ENCODE measurements around the gene CELF2. TPM values are rescaled to one million over a fixed set of nuclear protein-coding genes. Genes with fewer than 3 reads are reported as not detected.

The CELF2 gene
- total and polyA plus RNA-seq, 7 donors = 6.0 to 83.1 (median 48.9) TPM

GRCh38 chr10:11204351-11204942 is 186.8 kb downstream of the CELF2 start:
- H3K4me1 ChIP-seq = peaks cover 0 to 13% (median 4%) of the 10 kb centered on the region in 4 donors
- 76 to 81% methylated on average over 19 of the region's 19 CpGs for WGBS, 2 donors
- H3K27me3 ChIP-seq = no peaks in the 10 kb centered on the region
- no peak for TF ChIP-seq POLR2A (IDR thresholded peaks at IDR 0.05)
- TF ChIP-seq POLR2AphosphoS5 (IDR thresholded peaks at IDR 0.05) = no peak
- TF ChIP-seq, protein P1, sequence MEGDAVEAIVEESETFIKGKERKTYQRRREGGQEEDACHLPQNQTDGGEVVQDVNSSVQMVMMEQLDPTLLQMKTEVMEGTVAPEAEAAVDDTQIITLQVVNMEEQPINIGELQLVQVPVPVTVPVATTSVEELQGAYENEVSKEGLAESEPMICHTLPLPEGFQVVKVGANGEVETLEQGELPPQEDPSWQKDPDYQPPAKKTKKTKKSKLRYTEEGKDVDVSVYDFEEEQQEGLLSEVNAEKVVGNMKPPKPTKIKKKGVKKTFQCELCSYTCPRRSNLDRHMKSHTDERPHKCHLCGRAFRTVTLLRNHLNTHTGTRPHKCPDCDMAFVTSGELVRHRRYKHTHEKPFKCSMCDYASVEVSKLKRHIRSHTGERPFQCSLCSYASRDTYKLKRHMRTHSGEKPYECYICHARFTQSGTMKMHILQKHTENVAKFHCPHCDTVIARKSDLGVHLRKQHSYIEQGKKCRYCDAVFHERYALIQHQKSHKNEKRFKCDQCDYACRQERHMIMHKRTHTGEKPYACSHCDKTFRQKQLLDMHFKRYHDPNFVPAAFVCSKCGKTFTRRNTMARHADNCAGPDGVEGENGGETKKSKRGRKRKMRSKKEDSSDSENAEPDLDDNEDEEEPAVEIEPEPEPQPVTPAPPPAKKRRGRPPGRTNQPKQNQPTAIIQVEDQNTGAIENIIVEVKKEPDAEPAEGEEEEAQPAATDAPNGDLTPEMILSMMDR (IDR thresholded peaks at IDR 0.05) = no peak
- no peak for TF ChIP-seq EP300 (IDR thresholded peaks at IDR 0.05)
- peaks cover 0 to 2% (median 0%) of the 10 kb centered on the region in 4 donors for H3K9me3 ChIP-seq
- H3K27ac ChIP-seq = no peak overlapping the region
- DNase-seq = no peak
- H3K4me3 ChIP-seq = no peak overlapping the region
- peaks cover 0 to 6% (median 0%) of the 10 kb centered on the region in 4 donors for H3K36me3 ChIP-seq
- intact Hi-C loops (cut with DNase I) = no loop called here

- Histone ChIP-seq H3K27me3 (no peaks in the 10 kb centered on the region), H3K27ac (no peak overlapping the region), H3K36me3 (peaks cover 0 to 6% (median 0%) of the 10 kb centered on the region in 4 donors), H3K4me3 (no peak overlapping the region), H3K4me1 (peaks cover 0 to 21% (median 7%) of the 10 kb centered on the region in 4 donors), H3K9me3 (peaks cover 0 to 2% (median 0%) of the 10 kb centered on the region in 4 donors)
- WGBS, 2 donors = 93 to 96% methylated on average over 13 of the region's 13 CpGs
- no peak for DNase-seq
- intact Hi-C loops (cut with DNase I) = no loop called here
- no peak for TF ChIP-seq POLR2A (IDR thresholded peaks at IDR 0.05)
- TF ChIP-seq EP300 (IDR thresholded peaks at IDR 0.05) = no peak
- TF ChIP-seq, protein P1 (IDR thresholded peaks at IDR 0.05) = no peak
- TF ChIP-seq POLR2AphosphoS5 (IDR thresholded peaks at IDR 0.05) = no peak
These were observed 187.5 kb downstream of the CELF2 start for GRCh38 chr10:11205030-11205772.

GRCh38 chr10:11206676-11207559 is 189.2 kb downstream of the CELF2 start:
- no peak overlapping the region for H3K4me3 ChIP-seq
- WGBS, 2 donors = 82 to 88% methylated on average over 14 of the region's 14 CpGs
- TF ChIP-seq, protein P1 (IDR thresholded peaks at IDR 0.05) = no peak
- no peak for TF ChIP-seq POLR2AphosphoS5 (IDR thresholded peaks at IDR 0.05)
- TF ChIP-seq POLR2A (IDR thresholded peaks at IDR 0.05) = no peak
- no peak for TF ChIP-seq EP300 (IDR thresholded peaks at IDR 0.05)
- DNase-seq = no peak
- peaks cover 0 to 26% (median 9%) of the 10 kb centered on the region in 4 donors for H3K4me1 ChIP-seq
- intact Hi-C loops (cut with DNase I) = no loop called here
- no peak overlapping the region for H3K27ac ChIP-seq
- H3K27me3 ChIP-seq = no peaks in the 10 kb centered on the region
- H3K36me3 ChIP-seq = peaks cover 0 to 6% (median 0%) of the 10 kb centered on the region in 4 donors
- H3K9me3 ChIP-seq = no peaks in the 10 kb centered on the region

DNA sequence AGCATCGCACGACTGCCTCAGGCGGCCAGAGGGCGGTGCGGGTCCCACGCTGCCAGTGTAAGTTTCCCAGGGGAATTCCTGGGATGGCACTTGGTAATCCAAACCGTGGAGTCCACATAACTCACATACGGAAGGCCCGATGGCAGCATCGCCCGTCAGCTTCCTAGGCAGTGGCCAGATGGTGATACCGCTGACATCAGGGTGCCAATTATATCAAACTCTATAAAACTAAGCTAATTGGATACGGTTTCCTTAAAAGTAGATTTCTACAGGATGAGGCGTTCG is 189.8 kb downstream of the CELF2 start:
- WGBS, 2 donors = 95 to 96% methylated on average over 15 of the region's 15 CpGs
- Histone ChIP-seq H3K27me3 (no peaks in the 10 kb centered on the region), H3K4me3 (no peak overlapping the region), H3K36me3 (peaks cover 0 to 6% (median 0%) of the 10 kb centered on the region in 4 donors), H3K9me3 (no peaks in the 10 kb centered on the region), H3K4me1 (peaks cover 0 to 25% (median 9%) of the 10 kb centered on the region in 4 donors), H3K27ac (no peak overlapping the region)
- DNase-seq = no peak
- no peak for TF ChIP-seq EP300 (IDR thresholded peaks at IDR 0.05)
- TF ChIP-seq, protein P1 (IDR thresholded peaks at IDR 0.05) = no peak
- TF ChIP-seq POLR2A (IDR thresholded peaks at IDR 0.05) = no peak
- no peak for TF ChIP-seq POLR2AphosphoS5 (IDR thresholded peaks at IDR 0.05)
- intact Hi-C loops (cut with DNase I) = no loop called here

All from sigmoid colon (tissue), 7 donors.